HCT116 (cell line): Measurements from ENCODE around the gene NOTUM. TPM values are rescaled to one million over a fixed set of nuclear protein-coding genes. Genes with fewer than 3 reads are reported as not detected.

ENCODE experiments used
- ATAC-seq: fragments of 200-7000 bp; cut with Tn5 transposase; 2 replicates; pipeline ENCODE4 v1.9.1; 2020; ENCODE audit warnings: mild to moderate bottlenecking, moderate library complexity
- BruUV-seq: library from RNA; stranded (reverse); fragments of 400-500 nt; replicated peaks from 2 replicates; lab custom pipeline; 2021; lab: Mats Ljungman, UMichigan
- CTCF ChIA-PET: fragments of 300-600 bp; sonication (Branson Sonifier 250); formaldehyde crosslinking; loops from one replicate; lab custom pipeline; 2021; ENCODE audit warnings: antibody characterized with exemption; lab: Charles Lee
- POLR2A ChIA-PET: fragments of 300-600, 350-600 bp; sonication (Branson Sonifier 250); formaldehyde crosslinking; loops from one replicate; lab custom pipeline; 2021; ENCODE audit warnings: antibody characterized with exemption; lab: Charles Lee
- RAD21 ChIA-PET, 2 experiments: fragments of 300-600 bp; sonication (Branson Sonifier 250); formaldehyde crosslinking; loops; one replicate each; lab custom pipeline; 2023; ENCODE audit warnings: low total read pairs in 2 of 2; ENCODE audit not compliant: uncharacterized antibody in 2 of 2, unreplicated experiment in 2 of 2, low non-redundant PET in 1 of 2; lab: Charles Lee
- DNase-seq: peaks from one replicate; pipeline ENCODE4 v3.0.0-alpha.2; 2010; ENCODE audit warnings: low read depth, low spot score
- H2AFZ ChIP-seq: fragments of 200-600 bp; shearing (Covaris generic), sonication (generic); 2 replicates; pipeline ENCODE4 v1.6.1; 2017; ENCODE audit warnings: low read depth, mixed run types, mixed read lengths, antibody characterized with exemption, low read length; ENCODE audit not compliant: poor library complexity, severe bottlenecking
- H3K27ac ChIP-seq: 2 replicates; pipeline ENCODE4 v1.5.1; 2012; ENCODE audit warnings: low read depth, low read length
- H3K27me3 ChIP-seq: fragments of 200-600 bp; sonication (generic); 2 replicates; pipeline ENCODE4 v1.6.1; 2016; ENCODE audit warnings: mixed run types, low read length, mixed read lengths; ENCODE audit not compliant: insufficient read depth
- H3K36me3 ChIP-seq, 2 experiments: fragments of 200-500 bp in 1 of 2; fragments of 200-600 bp in 1 of 2; sonication (Bioruptor generic) in 1 of 2; sonication (generic) in 1 of 2; 2 replicates each; pipeline versions ENCODE4 v1.5.1 to v1.6.1; 2014 to 2016; ENCODE audit warnings: low read length in 2 of 2, inconsistent platforms in 1 of 2, mixed read lengths in 1 of 2, mixed run types in 1 of 2; ENCODE audit not compliant: insufficient read depth in 2 of 2, control insufficient read depth in 1 of 2
- H3K4me1 ChIP-seq, 2 experiments: fragments of 200-600 bp in 1 of 2; sonication (generic) in 1 of 2; 2 replicates each; pipeline versions ENCODE4 v1.5.1 to v1.6.1; 2012 to 2017; ENCODE audit warnings: low read length in 2 of 2, inconsistent platforms in 1 of 2, mild to moderate bottlenecking in 1 of 2, mixed read lengths in 1 of 2, mixed run types in 1 of 2, moderate library complexity in 1 of 2; ENCODE audit not compliant: insufficient read depth in 2 of 2, control insufficient read depth in 1 of 2
- H3K4me2 ChIP-seq: fragments of 200-600 bp; sonication (generic); 2 replicates; pipeline ENCODE4 v1.6.1; 2017; ENCODE audit warnings: mixed run types, low read length, mixed read lengths
- H3K4me3 ChIP-seq, 2 experiments: fragments of 200-600 bp in 1 of 2; sonication (generic) in 1 of 2; replicated peaks in 1 of 2; 2 replicates each; pipeline ENCODE4 v1.5.1; 2011 to 2016; ENCODE audit warnings: low read length in 2 of 2, control low read depth in 1 of 2, low read depth in 1 of 2, mild to moderate bottlenecking in 1 of 2, mixed read lengths in 1 of 2, mixed run types in 1 of 2
- H3K79me2 ChIP-seq: fragments of 200-600 bp; sonication (generic); 2 replicates; pipeline ENCODE4 v1.6.1; 2017; ENCODE audit warnings: mild to moderate bottlenecking, mixed run types, low read length, moderate library complexity, mixed read lengths; ENCODE audit not compliant: insufficient read depth
- H3K9ac ChIP-seq: fragments of 200-600 bp; sonication (generic); 2 replicates; pipeline ENCODE4 v1.6.1; 2016; ENCODE audit warnings: low read length, mixed read lengths
- H3K9me2 ChIP-seq: fragments of 200-600 bp; sonication (generic), shearing (Covaris generic); 2 replicates; pipeline ENCODE4 v1.6.1; 2017; ENCODE audit warnings: mixed run types, mild to moderate bottlenecking, moderate library complexity; ENCODE audit not compliant: insufficient read depth
- H3K9me3 ChIP-seq, 2 experiments: fragments of 200-500 bp in 1 of 2; fragments of 200-600 bp in 1 of 2; sonication (Bioruptor generic) in 1 of 2; sonication (generic) in 1 of 2; 2 replicates each; pipeline ENCODE4 v1.6.1; 2014 to 2017; ENCODE audit warnings: low read length in 2 of 2, mixed read lengths in 2 of 2, inconsistent platforms in 1 of 2, low read depth in 1 of 2, mild to moderate bottlenecking in 1 of 2, mixed run types in 1 of 2, moderate library complexity in 1 of 2; ENCODE audit not compliant: control insufficient read depth in 1 of 2, insufficient read depth in 1 of 2
- H4K20me1 ChIP-seq: fragments of 200-600 bp; sonication (generic), shearing (Covaris generic); 2 replicates; pipeline ENCODE4 v1.6.1; 2017; ENCODE audit warnings: mixed run types, mild to moderate bottlenecking, moderate library complexity; ENCODE audit not compliant: insufficient read depth
- CEBPB ChIP-seq: IDR thresholded peaks from 2 replicates; pipeline ENCODE4 v1.6.1; 2012; ENCODE audit warnings: low read depth
- CTCF ChIP-seq, 3 experiments: fragments of 200-600 bp in 1 of 3; sonication (generic) in 1 of 3; IDR thresholded peaks in 2 of 3; conservative IDR thresholded peaks in 1 of 3; 2 replicates each; pipeline ENCODE4 v1.5.1; 2012 to 2017; ENCODE audit warnings: low read depth in 2 of 3, low read length in 2 of 3, antibody characterized with exemption in 1 of 3, borderline replicate concordance in 1 of 3, control low read depth in 1 of 3, mild to moderate bottlenecking in 1 of 3, mixed read lengths in 1 of 3, mixed run types in 1 of 3, moderate library complexity in 1 of 3; ENCODE audit not compliant: insufficient read depth in 1 of 3
- MAX ChIP-seq: IDR thresholded peaks from 2 replicates; pipeline ENCODE4 v1.6.1; 2012
- POLR2A ChIP-seq: IDR thresholded peaks from 2 replicates; pipeline ENCODE4 v1.7.0; 2011; ENCODE audit warnings: borderline replicate concordance; ENCODE audit not compliant: insufficient read depth, insufficient read length; ENCODE audit errors: extremely low read depth
- ZBTB33 ChIP-seq: IDR thresholded peaks from 2 replicates; pipeline ENCODE4 v1.6.1; 2011; ENCODE audit warnings: mild to moderate bottlenecking, low read length, moderate library complexity; ENCODE audit not compliant: insufficient replicate concordance; ENCODE audit errors: extremely low read depth
- intact Hi-C: fragments of 100-400 bp; cut with micrococcal nuclease; formaldehyde crosslinking; loops from 2 replicates; pipeline ENCODE4 v1.10.0; 2022
- total RNA-seq: library from RNA; stranded (reverse); gene quantifications from one replicate; pipeline ENCODE4 v1.2.1, GENCODE V29; 2021; ENCODE audit not compliant: unreplicated experiment

NOTUM gene
- total RNA-seq, 1 experiment from 2014 or later = 12.5 TPM

DNA sequence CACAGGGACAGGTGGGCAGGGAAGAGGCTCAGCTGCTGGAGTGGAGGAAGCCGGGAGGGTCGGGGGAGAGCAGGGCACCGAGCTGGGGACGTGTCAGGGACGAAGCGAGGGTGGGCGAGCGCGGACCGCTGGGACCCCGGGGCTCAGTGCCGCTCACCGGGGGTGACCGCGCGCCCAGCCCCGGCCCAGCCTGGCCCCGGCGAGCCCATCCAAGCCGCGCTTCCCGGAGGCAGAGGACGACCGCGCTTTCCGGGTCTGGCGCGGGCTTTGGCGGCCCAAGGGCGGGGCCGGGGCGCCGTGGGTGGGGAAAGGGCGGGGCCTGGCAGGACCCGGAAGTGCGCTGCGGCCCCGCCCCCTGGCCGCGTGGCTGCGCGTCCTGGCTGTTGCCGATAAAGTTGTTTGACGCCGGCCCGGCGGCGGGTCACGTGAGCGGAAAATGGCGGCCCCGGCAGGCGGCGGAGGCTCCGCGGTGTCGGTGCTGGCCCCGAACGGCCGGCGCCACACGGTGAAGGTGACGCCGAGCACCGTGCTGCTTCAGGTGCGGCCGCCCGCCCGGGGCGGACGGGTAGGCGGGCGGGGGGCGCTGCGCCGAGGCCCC is 16.3 kb upstream of the NOTUM start, which contains the start of gene ASPSCR1 (continued):
- TF ChIP-seq ZBTB33 (no peak), MAX (peak; percentile 99), CEBPB (no peak), POLR2A (peak; percentile 88)

DNA sequence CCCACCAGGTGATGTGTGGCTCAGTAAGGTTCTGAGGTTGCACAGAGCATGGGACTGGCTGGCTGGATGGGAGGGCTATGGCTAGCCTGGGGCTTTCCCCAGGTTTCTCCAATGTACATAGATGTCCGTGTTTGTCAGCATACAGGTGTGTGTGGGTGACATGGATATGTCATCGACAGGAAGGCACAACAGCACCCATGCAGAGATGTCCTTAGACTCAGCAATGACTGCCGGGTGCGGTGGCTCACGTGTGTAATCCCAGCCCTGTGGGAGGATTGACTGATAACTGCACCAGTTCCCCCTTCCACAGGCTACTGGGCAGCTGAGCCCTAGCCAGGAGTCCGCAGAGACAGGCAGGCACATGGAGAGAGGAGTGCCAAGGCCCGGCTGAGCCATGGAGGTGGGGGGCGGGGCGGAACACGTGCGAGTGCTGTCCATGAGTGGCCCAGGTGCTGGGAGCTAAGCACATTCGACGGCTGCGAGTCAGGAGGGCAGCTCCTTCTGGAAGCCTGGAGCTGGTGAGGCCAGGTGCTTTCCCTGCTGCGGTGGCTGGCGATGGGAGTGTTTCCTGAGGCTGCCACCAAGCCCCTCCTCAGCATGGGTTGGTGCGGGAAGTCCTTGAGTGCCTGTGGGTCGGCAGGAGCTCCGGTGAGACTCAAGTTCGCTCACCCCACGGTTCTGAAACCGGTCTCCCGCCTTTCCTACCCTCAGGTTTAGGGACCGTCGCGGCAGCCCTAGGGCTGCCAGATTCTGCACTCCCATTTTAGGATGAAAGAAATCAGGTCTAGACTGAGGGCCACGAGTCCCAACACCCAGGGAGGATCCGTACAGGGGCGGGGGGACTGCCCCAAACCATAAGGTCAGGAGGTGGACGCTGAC is 15.6 kb upstream of the NOTUM start:
- Histone ChIP-seq H3K27ac (peak overlapping the region; percentile 94), H3K4me1 (peaks cover 12 to 41% of the 10 kb centered on the region in 2 experiments), H3K27me3 (no peaks in the 10 kb centered on the region), H3K9me2 (no peaks in the 10 kb centered on the region), H2AFZ (no peak overlapping the region), H4K20me1 (no peaks in the 10 kb centered on the region), H3K4me2 (peak overlapping the region; percentile 98), H3K9ac (peak overlapping the region; percentile 95), H3K79me2 (no peaks in the 10 kb centered on the region; the same call in 1 of the 2 replicates), H3K36me3 (peaks cover 0 to 9% of the 10 kb centered on the region in 2 experiments; a peak in 2 of 4 replicates), H3K9me3 (no peaks in the 10 kb centered on the region), H3K4me3 (peak overlapping the region; percentile 78 to 92)
- peak; percentile 93 for TF ChIP-seq MAX
- TF ChIP-seq CTCF (IDR thresholded peaks at IDR 0.05 in 2 of 3, conservative IDR thresholded peaks at IDR 0.05 in 1 of 3; ENCODE audit: borderline replicate concordance in 1 of 3, insufficient read depth in 1 of 3, low read depth in 2 of 3, low read length in 2 of 3) = no peak
- POLR2A ChIA-PET = interaction anchor here (0.7 to 1.4 kb wide), 2 partner anchors 9 to 40 kb away, joined by 3 to 10 read pairs; partner anchors contain the start of gene PYCR1
- DNase-seq (no peak), ATAC-seq (peak; percentile 26)
- CTCF ChIA-PET = interaction anchor here (1.4 kb wide), 1 partner anchor 17 kb away, joined by 6 read pairs; no protein-coding TSS in a partner anchor
- intact Hi-C loops = loop anchor here (2.0 kb wide), 1 partner anchor 26 kb away; no protein-coding TSS in a partner anchor
- BruUV-seq = TSS peak; percentile 75
- RAD21 ChIA-PET = no interaction called here
